HCT116 (cell line): ENCODE data around the gene NOSIP. TPM values are rescaled to one million over a fixed set of nuclear protein-coding genes. Genes with fewer than 3 reads are reported as not detected.

Source experiments
- ATAC-seq: fragments of 200-7000 bp; cut with Tn5 transposase; 2 replicates; pipeline ENCODE4 v1.9.1; 2020; ENCODE audit warnings: mild to moderate bottlenecking, moderate library complexity
- BruUV-seq: library from RNA; stranded (reverse); fragments of 400-500 nt; replicated peaks from 2 replicates; lab custom pipeline; 2021; lab: Mats Ljungman, UMichigan
- CTCF ChIA-PET: fragments of 300-600 bp; sonication (Branson Sonifier 250); formaldehyde crosslinking; loops from one replicate; lab custom pipeline; 2021; ENCODE audit warnings: antibody characterized with exemption; lab: Charles Lee
- POLR2A ChIA-PET: fragments of 300-600, 350-600 bp; sonication (Branson Sonifier 250); formaldehyde crosslinking; loops from one replicate; lab custom pipeline; 2021; ENCODE audit warnings: antibody characterized with exemption; lab: Charles Lee
- RAD21 ChIA-PET, 2 experiments: fragments of 300-600 bp; sonication (Branson Sonifier 250); formaldehyde crosslinking; loops; one replicate each; lab custom pipeline; 2023; ENCODE audit warnings: low total read pairs in 2 of 2; ENCODE audit not compliant: uncharacterized antibody in 2 of 2, unreplicated experiment in 2 of 2, low non-redundant PET in 1 of 2; lab: Charles Lee
- DNase-seq: peaks from one replicate; pipeline ENCODE4 v3.0.0-alpha.2; 2010; ENCODE audit warnings: low read depth, low spot score
- H2AFZ ChIP-seq: fragments of 200-600 bp; shearing (Covaris generic), sonication (generic); 2 replicates; pipeline ENCODE4 v1.6.1; 2017; ENCODE audit warnings: low read depth, mixed run types, mixed read lengths, antibody characterized with exemption, low read length; ENCODE audit not compliant: poor library complexity, severe bottlenecking
- H3K27ac ChIP-seq: 2 replicates; pipeline ENCODE4 v1.5.1; 2012; ENCODE audit warnings: low read depth, low read length
- H3K27me3 ChIP-seq: fragments of 200-600 bp; sonication (generic); 2 replicates; pipeline ENCODE4 v1.6.1; 2016; ENCODE audit warnings: mixed run types, low read length, mixed read lengths; ENCODE audit not compliant: insufficient read depth
- H3K36me3 ChIP-seq, 2 experiments: fragments of 200-500 bp in 1 of 2; fragments of 200-600 bp in 1 of 2; sonication (Bioruptor generic) in 1 of 2; sonication (generic) in 1 of 2; 2 replicates each; pipeline versions ENCODE4 v1.5.1 to v1.6.1; 2014 to 2016; ENCODE audit warnings: low read length in 2 of 2, inconsistent platforms in 1 of 2, mixed read lengths in 1 of 2, mixed run types in 1 of 2; ENCODE audit not compliant: insufficient read depth in 2 of 2, control insufficient read depth in 1 of 2
- H3K4me1 ChIP-seq, 2 experiments: fragments of 200-600 bp in 1 of 2; sonication (generic) in 1 of 2; 2 replicates each; pipeline versions ENCODE4 v1.5.1 to v1.6.1; 2012 to 2017; ENCODE audit warnings: low read length in 2 of 2, inconsistent platforms in 1 of 2, mild to moderate bottlenecking in 1 of 2, mixed read lengths in 1 of 2, mixed run types in 1 of 2, moderate library complexity in 1 of 2; ENCODE audit not compliant: insufficient read depth in 2 of 2, control insufficient read depth in 1 of 2
- H3K4me2 ChIP-seq: fragments of 200-600 bp; sonication (generic); 2 replicates; pipeline ENCODE4 v1.6.1; 2017; ENCODE audit warnings: mixed run types, low read length, mixed read lengths
- H3K4me3 ChIP-seq, 2 experiments: fragments of 200-600 bp in 1 of 2; sonication (generic) in 1 of 2; replicated peaks in 1 of 2; 2 replicates each; pipeline ENCODE4 v1.5.1; 2011 to 2016; ENCODE audit warnings: low read length in 2 of 2, control low read depth in 1 of 2, low read depth in 1 of 2, mild to moderate bottlenecking in 1 of 2, mixed read lengths in 1 of 2, mixed run types in 1 of 2
- H3K79me2 ChIP-seq: fragments of 200-600 bp; sonication (generic); 2 replicates; pipeline ENCODE4 v1.6.1; 2017; ENCODE audit warnings: mild to moderate bottlenecking, mixed run types, low read length, moderate library complexity, mixed read lengths; ENCODE audit not compliant: insufficient read depth
- H3K9ac ChIP-seq: fragments of 200-600 bp; sonication (generic); 2 replicates; pipeline ENCODE4 v1.6.1; 2016; ENCODE audit warnings: low read length, mixed read lengths
- H3K9me2 ChIP-seq: fragments of 200-600 bp; sonication (generic), shearing (Covaris generic); 2 replicates; pipeline ENCODE4 v1.6.1; 2017; ENCODE audit warnings: mixed run types, mild to moderate bottlenecking, moderate library complexity; ENCODE audit not compliant: insufficient read depth
- H3K9me3 ChIP-seq, 2 experiments: fragments of 200-500 bp in 1 of 2; fragments of 200-600 bp in 1 of 2; sonication (Bioruptor generic) in 1 of 2; sonication (generic) in 1 of 2; 2 replicates each; pipeline ENCODE4 v1.6.1; 2014 to 2017; ENCODE audit warnings: low read length in 2 of 2, mixed read lengths in 2 of 2, inconsistent platforms in 1 of 2, low read depth in 1 of 2, mild to moderate bottlenecking in 1 of 2, mixed run types in 1 of 2, moderate library complexity in 1 of 2; ENCODE audit not compliant: control insufficient read depth in 1 of 2, insufficient read depth in 1 of 2
- H4K20me1 ChIP-seq: fragments of 200-600 bp; sonication (generic), shearing (Covaris generic); 2 replicates; pipeline ENCODE4 v1.6.1; 2017; ENCODE audit warnings: mixed run types, mild to moderate bottlenecking, moderate library complexity; ENCODE audit not compliant: insufficient read depth
- ELF1 ChIP-seq: IDR thresholded peaks from 2 replicates; pipeline ENCODE4 v1.6.1; 2012; ENCODE audit warnings: low read depth, borderline replicate concordance
- EZH2 ChIP-seq: fragments of 200-600 bp; sonication (generic); IDR thresholded peaks from 2 replicates; pipeline ENCODE4 v1.6.1; 2017; ENCODE audit warnings: antibody characterized with exemption, mixed run types
- EZH2phosphoT487 ChIP-seq: fragments of 200-600 bp; IDR thresholded peaks from 2 replicates; pipeline ENCODE4 v1.6.1; 2018; ENCODE audit warnings: antibody characterized with exemption, borderline replicate concordance
- JUND ChIP-seq: IDR thresholded peaks from 2 replicates; pipeline ENCODE4 v1.6.1; 2012
- MAX ChIP-seq: IDR thresholded peaks from 2 replicates; pipeline ENCODE4 v1.6.1; 2012
- POLR2AphosphoS5 ChIP-seq: IDR thresholded peaks from 2 replicates; pipeline ENCODE4 v1.6.1; 2011; ENCODE audit warnings: mild to moderate bottlenecking, low read depth, low read length, moderate library complexity
- SIN3A ChIP-seq: IDR thresholded peaks from 2 replicates; pipeline ENCODE4 v1.6.1; 2012; ENCODE audit warnings: low read depth
- SP1 ChIP-seq: IDR thresholded peaks from 2 replicates; pipeline ENCODE4 v1.6.1; 2012; ENCODE audit warnings: low read depth
- SRF ChIP-seq: IDR thresholded peaks from 2 replicates; pipeline ENCODE4 v1.6.1; 2012; ENCODE audit warnings: low read depth
- YY1 ChIP-seq: IDR thresholded peaks from 2 replicates; pipeline ENCODE4 v1.6.1; 2011; ENCODE audit warnings: low read length, low read depth, moderate library complexity, mild to moderate bottlenecking; ENCODE audit not compliant: insufficient replicate concordance; ENCODE audit errors: extremely low read depth
- ZBTB33 ChIP-seq: IDR thresholded peaks from 2 replicates; pipeline ENCODE4 v1.6.1; 2011; ENCODE audit warnings: mild to moderate bottlenecking, low read length, moderate library complexity; ENCODE audit not compliant: insufficient replicate concordance; ENCODE audit errors: extremely low read depth
- ZFX ChIP-seq: fragments of 450-650 bp; IDR thresholded peaks from 2 replicates; pipeline ENCODE4 v1.6.1; 2017
- intact Hi-C: fragments of 100-400 bp; cut with micrococcal nuclease; formaldehyde crosslinking; loops from 2 replicates; pipeline ENCODE4 v1.10.0; 2022
- total RNA-seq: library from RNA; stranded (reverse); gene quantifications from one replicate; pipeline ENCODE4 v1.2.1, GENCODE V29; 2021; ENCODE audit not compliant: unreplicated experiment

The NOSIP gene
- total RNA-seq, 1 experiment from 2014 or later: 133 TPM

- RAD21 ChIA-PET: no interaction called here
- no peaks in the 10 kb centered on the region for H4K20me1 ChIP-seq
- BruUV-seq: no TSS peak
- no peak overlapping the region for H3K4me3 ChIP-seq
- ATAC-seq (no peak), DNase-seq (no peak)
- CTCF ChIA-PET: interaction anchor here (2.4 kb wide), 1 partner anchor 12 kb away, joined by 11 read pairs; no protein-coding TSS in a partner anchor
- H3K27me3 ChIP-seq: no peaks in the 10 kb centered on the region
- no peak overlapping the region for H2AFZ ChIP-seq
- intact Hi-C loops: no loop called here
- H3K9me3 ChIP-seq: no peaks in the 10 kb centered on the region
- H3K27ac ChIP-seq: no peak overlapping the region
- H3K4me1 ChIP-seq: peaks cover 0 to 10% of the 10 kb centered on the region in 2 experiments; a peak in 1 of 4 replicates
- POLR2A ChIA-PET: no interaction called here
- TF ChIP-seq ZBTB33 (no peak), JUND (no peak), YY1 (no peak), ZFX (no peak), SP1 (no peak), ELF1 (no peak), MAX (no peak), EZH2 (no peak), SIN3A (no peak), EZH2phosphoT487 (no peak), POLR2AphosphoS5 (no peak), SRF (no peak)
- no peaks in the 10 kb centered on the region for H3K79me2 ChIP-seq
- no peak overlapping the region for H3K4me2 ChIP-seq
- no peak overlapping the region for H3K9ac ChIP-seq
- H3K9me2 ChIP-seq: no peaks in the 10 kb centered on the region
- H3K36me3 ChIP-seq: no peaks in the 10 kb centered on the region
These were observed 45.5 kb downstream of the NOSIP start for GRCh38 chr19:49534632-49535385.
